Right atrium auricular region (tissue), 2 donors: Measurements from ENCODE around the gene SVIL. TPM values are rescaled to one million over a fixed set of nuclear protein-coding genes. Genes with fewer than 3 reads are reported as not detected.
A peak's percentile ranks its signal among the peaks of the same experiment; 100 is the strongest.
"Not testable (repeated sequence)": the region's sequence is repeated elsewhere in the genome, so short reads cannot be mapped to it uniquely, and the experiment has no call there.

Experiments
- DNase-seq: peaks from one replicate; pipeline ENCODE4 v3.0.0-alpha.2; 2019; ENCODE audit warnings: low spot score
- H3K27ac ChIP-seq, 2 donors: fragments of 200-600 bp; sonication (generic); 1 replicate in 1 of 2; 2 replicates in 1 of 2; pipeline ENCODE4 v1.5.1; 2016 to 2019
- H3K27me3 ChIP-seq, 2 donors: fragments of 200-600 bp; sonication (generic); one replicate each; pipeline versions ENCODE4 v1.5.1 to v1.6.0; 2017 to 2019
- H3K36me3 ChIP-seq: fragments of 200-600 bp; sonication (generic); one replicate; pipeline ENCODE4 v1.5.1; 2016
- H3K4me1 ChIP-seq, 2 donors: fragments of 200-600 bp; sonication (generic); one replicate each; pipeline versions ENCODE4 v1.5.1 to v1.6.0; 2017 to 2019
- H3K4me3 ChIP-seq, 2 donors: fragments of 200-600 bp; sonication (generic); 1 replicate in 1 of 2; 2 replicates in 1 of 2; pipeline ENCODE4 v1.5.1; 2017 to 2019; ENCODE audit warnings: mild to moderate bottlenecking in 1 of 2, moderate library complexity in 1 of 2
- H3K9me3 ChIP-seq, 2 donors: fragments of 200-600 bp; sonication (generic); one replicate each; pipeline ENCODE4 v1.5.1; 2019
- total RNA-seq, 2 donors: library from RNA; depleted of rRNA; stranded (reverse); fragments of >200 nt; gene quantifications; one replicate each; pipeline ENCODE4 v1.1.0, GENCODE V29; 2016
- TF ChIP-seq, protein P1 (sequence below), 2 donors: fragments of 200-600 bp; sonication (generic); IDR thresholded peaks; one replicate each; pipeline ENCODE4 v1.5.1; 2019; ENCODE audit warnings: antibody characterized with exemption in 2 of 2

The SVIL gene
- total RNA-seq, 2 donors from 2014 or later = 260 to 340 TPM

DNA sequence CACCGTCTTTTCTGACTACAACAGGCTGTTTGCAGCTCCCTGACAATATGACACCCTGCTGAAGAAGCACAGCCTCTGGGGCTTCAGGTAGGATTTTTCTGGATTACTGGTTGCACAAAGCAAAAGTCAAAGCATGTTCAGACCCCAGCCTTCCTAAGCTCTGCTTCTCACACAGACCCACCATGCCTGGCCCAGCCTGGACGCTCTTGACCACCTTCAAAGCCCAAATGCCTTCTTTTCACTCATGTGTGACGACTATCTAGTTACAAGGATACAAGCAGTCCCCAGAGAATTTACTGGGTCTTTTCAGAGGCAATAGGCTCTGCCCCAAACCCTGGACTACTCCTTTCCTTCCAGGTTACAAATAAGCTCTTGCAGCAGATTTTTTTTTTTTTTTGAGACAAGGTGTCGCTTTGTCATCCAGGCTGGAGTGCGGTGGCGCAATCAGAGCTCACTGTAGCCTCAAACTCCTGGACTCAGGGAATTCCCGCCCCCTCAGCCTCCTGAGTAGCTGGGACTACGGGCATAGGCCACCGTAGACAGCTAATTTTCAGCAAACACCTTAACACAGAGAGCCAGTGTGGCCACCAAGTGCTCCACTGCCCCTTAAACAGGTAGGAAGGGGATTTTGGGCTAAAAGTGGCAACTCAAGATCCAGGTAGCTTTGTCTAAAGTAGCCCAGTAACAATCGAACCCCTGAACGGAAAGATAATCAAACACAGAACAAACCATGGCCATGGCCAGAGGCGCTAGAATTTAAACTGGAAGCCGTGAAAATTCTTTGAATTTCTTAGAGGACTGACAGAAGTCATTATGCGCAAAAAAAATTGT is 16.2 kb downstream of the SVIL start:
- TF ChIP-seq, protein P1, sequence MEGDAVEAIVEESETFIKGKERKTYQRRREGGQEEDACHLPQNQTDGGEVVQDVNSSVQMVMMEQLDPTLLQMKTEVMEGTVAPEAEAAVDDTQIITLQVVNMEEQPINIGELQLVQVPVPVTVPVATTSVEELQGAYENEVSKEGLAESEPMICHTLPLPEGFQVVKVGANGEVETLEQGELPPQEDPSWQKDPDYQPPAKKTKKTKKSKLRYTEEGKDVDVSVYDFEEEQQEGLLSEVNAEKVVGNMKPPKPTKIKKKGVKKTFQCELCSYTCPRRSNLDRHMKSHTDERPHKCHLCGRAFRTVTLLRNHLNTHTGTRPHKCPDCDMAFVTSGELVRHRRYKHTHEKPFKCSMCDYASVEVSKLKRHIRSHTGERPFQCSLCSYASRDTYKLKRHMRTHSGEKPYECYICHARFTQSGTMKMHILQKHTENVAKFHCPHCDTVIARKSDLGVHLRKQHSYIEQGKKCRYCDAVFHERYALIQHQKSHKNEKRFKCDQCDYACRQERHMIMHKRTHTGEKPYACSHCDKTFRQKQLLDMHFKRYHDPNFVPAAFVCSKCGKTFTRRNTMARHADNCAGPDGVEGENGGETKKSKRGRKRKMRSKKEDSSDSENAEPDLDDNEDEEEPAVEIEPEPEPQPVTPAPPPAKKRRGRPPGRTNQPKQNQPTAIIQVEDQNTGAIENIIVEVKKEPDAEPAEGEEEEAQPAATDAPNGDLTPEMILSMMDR (IDR thresholded peaks at IDR 0.05) = no peak
- peak overlapping the region; percentile 62 to 74 for H3K27ac ChIP-seq
- H3K27me3 ChIP-seq = no peaks in the 10 kb centered on the region
- peaks cover 0 to 65% of the 10 kb centered on the region in 2 donors for H3K4me1 ChIP-seq
- no peaks in the 10 kb centered on the region for H3K36me3 ChIP-seq
- DNase-seq = peak; percentile 64
- H3K4me3 ChIP-seq = peak overlapping the region in 1 of 2 donors; percentile 16
- no peaks in the 10 kb centered on the region for H3K9me3 ChIP-seq

DNA sequence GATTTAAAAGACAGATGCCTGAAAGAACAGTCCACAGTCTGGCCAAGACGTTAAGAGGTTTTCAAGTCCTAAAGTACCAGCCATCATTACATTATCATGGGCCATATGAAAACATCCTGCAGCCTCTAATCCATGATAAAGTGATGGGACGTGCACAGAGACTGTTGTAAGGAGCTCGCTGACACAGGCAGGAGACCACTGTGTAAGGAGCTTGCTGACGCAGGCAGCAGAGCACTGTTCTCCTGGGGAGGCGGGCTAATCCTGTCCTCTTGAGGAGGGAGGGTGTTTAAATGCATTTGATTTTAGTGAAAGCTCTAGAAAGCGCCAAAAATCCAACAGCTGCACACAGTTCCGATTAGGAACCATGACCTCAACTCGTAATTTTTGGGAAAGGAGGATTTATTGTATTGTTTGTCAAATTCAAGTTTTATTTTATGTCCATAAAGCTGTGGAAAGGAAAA is 16.9 kb downstream of the SVIL start:
- H3K4me1 ChIP-seq = peaks cover 0 to 58% of the 10 kb centered on the region in 2 donors
- H3K9me3 ChIP-seq = no peaks in the 10 kb centered on the region
- peak; percentile 57 for DNase-seq
- peak overlapping the region; percentile 62 to 74 for H3K27ac ChIP-seq
- H3K36me3 ChIP-seq = no peaks in the 10 kb centered on the region
- TF ChIP-seq, protein P1 (IDR thresholded peaks at IDR 0.05) = no peak
- no peaks in the 10 kb centered on the region for H3K27me3 ChIP-seq
- H3K4me3 ChIP-seq = peak overlapping the region in 1 of 2 donors; percentile 16

DNA sequence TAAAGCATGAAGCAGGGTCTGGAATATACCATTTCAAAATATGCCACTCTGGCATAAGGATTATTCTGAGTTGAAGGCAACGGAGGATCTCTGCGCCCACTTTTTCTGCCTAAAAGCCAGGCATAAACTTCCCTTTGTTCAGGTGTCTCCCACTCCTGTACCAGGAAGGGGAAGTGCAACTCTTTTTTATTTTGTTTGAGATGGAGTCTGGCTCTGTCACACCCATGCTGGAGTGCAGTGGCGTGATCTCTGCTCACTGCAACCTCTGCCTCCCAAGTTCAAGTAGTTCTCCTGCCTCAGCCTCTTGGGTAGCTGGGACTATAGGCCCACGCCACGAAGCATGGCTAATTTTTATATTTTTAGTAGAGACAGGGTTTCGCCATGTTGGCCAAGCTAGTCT is 18.2 kb downstream of the SVIL start:
- DNase-seq = peak; percentile 23
- Histone ChIP-seq H3K27me3 (no peaks in the 10 kb centered on the region), H3K4me1 (peaks cover 0 to 62% of the 10 kb centered on the region in 2 donors), H3K36me3 (peaks cover 4% of the 10 kb centered on the region), H3K4me3 (no peak overlapping the region), H3K27ac (peak overlapping the region in 1 of 2 donors; percentile 62), H3K9me3 (no peaks in the 10 kb centered on the region)
- TF ChIP-seq, protein P1 (IDR thresholded peaks at IDR 0.05) = no peak

- Histone ChIP-seq H3K27ac (no peak overlapping the region), H3K4me1 (peaks cover 0 to 61% of the 10 kb centered on the region in 2 donors), H3K9me3 (no peaks in the 10 kb centered on the region), H3K4me3 (no peak overlapping the region), H3K27me3 (no peaks in the 10 kb centered on the region), H3K36me3 (peaks cover 4% of the 10 kb centered on the region)
- TF ChIP-seq, protein P1 (IDR thresholded peaks at IDR 0.05) = no peak
- no peak for DNase-seq
Measured at GRCh38 chr10:29615195-29615594, 19.6 kb downstream of the SVIL start.

- H3K27ac ChIP-seq, H3K36me3 ChIP-seq: not testable (repeated sequence)
- peaks cover 0 to 61% of the 10 kb centered on the region in 2 donors for H3K4me1 ChIP-seq
Measured at GRCh38 chr10:29614289-29614688, 20.5 kb downstream of the SVIL start.

DNA sequence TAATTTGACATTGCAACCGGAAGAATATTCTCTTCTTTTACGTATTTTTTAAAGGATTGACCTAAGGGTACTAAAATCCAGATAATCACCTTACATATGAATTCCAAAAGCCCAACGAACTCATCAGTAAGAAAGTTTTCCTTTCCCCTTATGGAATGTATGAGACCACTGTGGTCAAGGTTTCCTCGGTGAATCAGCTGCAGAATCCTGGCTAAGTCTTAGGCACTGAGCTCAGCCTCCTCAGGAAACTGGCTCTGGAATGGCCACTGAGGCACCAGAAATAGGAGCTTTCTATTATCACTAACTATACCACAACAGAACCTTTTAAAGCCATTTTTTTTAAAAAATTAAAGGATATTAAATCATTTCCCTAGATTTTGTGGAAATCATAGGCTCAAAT is 21.0 kb downstream of the SVIL start:
- TF ChIP-seq, protein P1 (IDR thresholded peaks at IDR 0.05) = no peak
- H3K9me3 ChIP-seq = no peaks in the 10 kb centered on the region
- H3K4me3 ChIP-seq = no peak overlapping the region
- H3K27ac ChIP-seq = no peak overlapping the region
- H3K4me1 ChIP-seq = peaks cover 0 to 61% of the 10 kb centered on the region in 2 donors
- peaks cover 4% of the 10 kb centered on the region for H3K36me3 ChIP-seq
- H3K27me3 ChIP-seq = no peaks in the 10 kb centered on the region
- no peak for DNase-seq

More at GRCh38 chr10:29614289-29614688, 20.5 kb downstream of the SVIL start:
- DNase-seq, H3K27me3 ChIP-seq, H3K4me3 ChIP-seq, H3K9me3 ChIP-seq: not testable (repeated sequence)
